DMS53 treated with DMSO at 0.1 percent for 48 hours (cell line): ENCODE measurements around the gene NLRP6.

ENCODE experiments used
- DNase-seq: peaks from one replicate; lab custom pipeline; 2025; ENCODE audit not compliant: unreplicated experiment; lab: John Stamatoyannopoulos, UW

NLRP6 gene

DNA sequence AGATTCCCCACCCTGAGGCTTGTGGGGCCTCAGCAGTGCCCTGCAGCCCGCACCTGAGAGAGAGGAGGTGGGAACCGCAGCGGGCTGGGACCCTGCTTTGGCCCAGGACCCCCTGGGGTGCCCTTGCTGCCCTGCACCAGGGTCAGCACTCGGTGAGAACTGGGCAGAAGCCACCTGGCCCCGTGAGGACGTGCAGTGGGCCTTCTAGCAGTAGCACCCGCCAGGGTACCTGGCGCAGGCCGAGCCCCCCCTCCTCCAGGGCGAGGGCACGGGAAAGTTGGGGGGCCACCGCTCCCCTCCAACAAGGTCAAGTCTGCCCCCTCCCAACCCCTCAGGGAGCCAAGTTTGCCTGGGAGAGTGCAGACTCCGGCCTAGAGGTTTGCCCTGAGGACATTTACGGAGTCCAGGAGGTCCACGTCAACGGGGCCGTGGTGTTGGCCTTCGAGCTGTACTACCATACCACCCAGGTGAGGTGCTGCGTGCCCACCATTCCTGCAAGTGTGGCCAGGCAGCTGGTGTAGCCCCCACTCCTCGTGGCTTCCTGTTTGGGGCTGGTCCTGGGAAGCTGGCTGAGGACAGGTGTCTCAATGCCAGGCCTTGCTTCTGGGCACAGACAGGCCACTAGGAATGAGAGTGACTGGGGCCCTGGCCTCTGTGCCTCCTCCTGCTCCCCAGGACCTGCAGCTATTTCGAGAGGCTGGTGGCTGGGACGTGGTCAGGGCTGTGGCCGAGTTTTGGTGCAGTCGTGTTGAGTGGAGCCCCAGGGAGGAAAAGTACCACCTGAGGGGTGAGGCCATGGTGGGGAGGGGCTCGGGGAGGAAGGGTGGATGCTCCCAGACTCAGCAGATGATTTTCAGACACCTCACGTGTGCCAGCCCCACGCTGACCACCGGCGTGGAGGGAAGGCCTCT is 14.3 kb downstream of the NLRP6 start:
- no peak for DNase-seq

GRCh38 chr11:293271-293851 is 15.2 kb downstream of the NLRP6 start:
- DNase-seq: no peak

DNA sequence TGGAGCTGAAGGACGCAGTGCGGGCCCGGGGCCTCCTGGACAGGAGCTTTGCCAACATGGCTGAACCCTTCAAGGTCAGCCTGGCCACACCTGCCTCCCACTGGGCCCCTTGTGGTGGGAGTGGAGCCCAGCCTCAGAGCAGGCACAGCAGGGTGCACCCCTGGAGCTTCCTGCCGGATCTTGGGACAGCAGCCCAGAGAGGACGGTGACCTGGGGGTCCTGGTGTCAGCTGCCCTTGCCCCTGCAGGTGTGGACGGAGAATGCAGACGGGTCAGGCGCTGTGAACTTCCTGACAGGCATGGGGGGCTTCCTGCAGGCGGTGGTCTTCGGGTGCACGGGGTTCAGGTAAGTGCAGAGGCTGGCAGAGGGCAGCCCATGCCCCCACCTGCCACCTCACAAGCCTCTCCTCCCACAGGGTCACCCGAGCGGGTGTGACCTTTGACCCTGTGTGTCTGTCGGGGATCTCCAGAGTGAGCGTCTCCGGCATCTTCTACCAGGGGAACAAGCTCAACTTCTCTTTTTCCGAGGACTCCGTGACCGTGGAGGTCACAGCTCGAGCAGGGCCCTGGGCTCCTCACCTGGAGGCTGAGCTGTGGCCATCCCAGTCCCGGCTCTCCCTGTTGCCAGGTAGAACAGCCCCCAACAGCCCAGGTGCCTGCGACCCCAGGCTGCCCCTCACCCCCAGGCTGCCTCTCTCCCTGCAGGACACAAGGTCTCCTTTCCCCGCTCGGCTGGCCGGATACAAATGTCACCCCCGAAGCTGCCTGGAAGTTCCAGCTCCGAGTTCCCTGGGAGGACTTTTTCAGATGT is 15.8 kb downstream of the NLRP6 start:
- no peak for DNase-seq

- no peak for DNase-seq
Observed at GRCh38 chr11:294780-295179, 16.6 kb downstream of the NLRP6 start.

GRCh38 chr11:295351-296170 is 17.4 kb downstream of the NLRP6 start:
- no peak for DNase-seq

DNA sequence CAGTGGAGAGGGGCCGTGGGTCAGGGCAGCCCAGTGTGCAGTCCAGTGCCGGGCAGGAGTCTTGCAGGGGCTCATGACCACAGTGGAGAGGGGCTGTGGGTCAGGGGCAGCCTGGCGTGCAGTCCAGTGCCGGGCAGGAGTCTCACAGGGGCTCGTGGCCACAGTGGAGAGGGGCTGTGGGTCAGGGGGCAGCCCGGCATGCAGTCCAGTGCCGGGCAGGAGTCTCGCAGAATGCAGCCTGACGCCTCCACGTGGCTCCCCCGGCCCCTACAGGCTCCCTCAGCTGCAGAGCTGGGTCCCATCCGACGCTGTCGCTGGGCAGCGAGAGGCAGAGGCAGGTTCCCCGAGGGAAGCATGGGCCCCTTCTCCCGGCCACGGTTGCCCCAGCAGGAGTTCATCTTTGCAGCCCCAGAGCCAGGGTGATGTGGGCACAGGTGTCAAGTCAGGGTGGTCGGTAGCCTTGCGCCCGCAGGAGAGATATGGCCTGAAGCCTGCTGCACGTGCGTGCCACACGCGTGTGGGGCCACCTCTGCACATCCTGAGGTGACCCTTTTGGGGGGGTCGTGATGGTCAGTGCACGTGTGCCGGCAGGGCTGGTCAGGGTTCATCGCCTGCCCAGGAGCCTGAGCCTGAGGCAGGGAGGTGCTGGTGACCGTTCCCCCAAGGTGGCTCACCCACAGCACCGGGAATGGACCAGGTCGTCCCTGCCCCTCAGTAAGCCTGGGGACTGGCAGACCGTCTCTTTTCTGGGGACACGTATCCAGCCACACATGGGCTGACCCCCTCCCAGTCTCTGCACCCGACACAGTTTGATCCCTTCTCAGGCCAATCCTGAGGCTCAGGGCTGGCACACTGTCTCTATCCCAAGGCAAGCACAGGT is 18.2 kb downstream of the NLRP6 start:
- DNase-seq: no peak

DNA sequence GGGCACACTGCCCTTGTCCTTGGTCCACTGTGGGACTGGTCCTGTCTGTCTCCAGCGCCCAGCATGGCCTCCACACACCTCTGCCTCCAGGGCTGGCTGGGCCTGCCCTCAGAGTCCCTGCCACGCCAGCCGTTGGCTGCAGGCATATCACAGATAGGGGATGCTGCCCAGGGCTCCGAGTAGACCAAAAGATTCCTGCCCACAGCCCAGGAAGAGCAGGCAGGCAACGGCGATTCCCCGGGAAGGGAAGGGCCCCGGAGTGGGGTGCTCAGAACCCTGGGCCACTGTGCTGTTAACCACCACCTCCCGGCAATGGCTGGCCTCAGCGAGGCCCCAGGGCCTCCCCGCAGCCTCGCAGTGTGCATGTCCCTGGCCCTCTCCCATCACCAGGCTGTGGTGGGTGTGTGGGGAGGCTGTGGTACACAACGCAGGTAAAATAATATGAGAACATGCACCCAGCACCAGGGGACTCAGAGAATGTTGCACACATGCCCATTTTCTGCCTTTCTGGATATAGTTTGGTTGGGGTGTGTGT is 18.9 kb downstream of the NLRP6 start:
- DNase-seq: no peak

DNA sequence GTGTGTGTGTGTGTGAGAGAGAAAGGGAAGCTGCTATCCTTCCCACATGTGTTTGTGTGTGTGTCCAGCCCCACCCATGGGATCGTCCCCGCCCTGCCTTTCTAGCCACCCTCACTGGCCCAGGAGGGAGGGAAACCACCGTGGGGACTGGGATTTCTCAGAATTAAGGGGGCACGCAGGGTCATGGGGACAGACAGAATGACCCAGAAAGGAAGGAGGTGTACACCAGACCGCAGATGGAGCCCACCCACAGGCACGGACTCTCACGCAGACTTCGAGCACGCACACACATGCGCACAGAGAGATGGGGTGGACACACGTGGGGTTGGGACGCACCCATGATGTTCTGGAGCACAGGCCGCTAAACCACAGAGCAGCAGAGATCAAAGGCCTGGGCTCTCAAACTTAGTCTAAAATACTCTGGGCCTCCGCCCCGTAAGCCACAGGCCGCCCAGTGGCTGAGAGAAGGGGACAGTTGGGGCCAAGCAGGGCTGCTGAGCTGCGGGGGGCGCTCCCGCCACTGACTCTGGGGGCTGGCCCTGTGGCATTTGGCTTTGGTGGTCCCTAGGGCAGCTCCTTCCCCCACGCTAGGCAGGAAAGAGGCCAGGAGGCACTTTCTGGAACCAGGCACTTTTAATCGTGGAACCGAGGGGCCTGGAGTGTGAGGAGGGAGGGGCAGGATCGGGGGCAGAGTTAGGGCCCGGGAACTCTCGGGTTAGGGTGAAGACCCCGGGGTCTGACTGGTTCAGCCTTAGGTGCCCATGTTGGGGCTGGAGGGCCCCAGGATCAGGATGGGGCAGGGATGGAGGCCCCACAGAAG is 19.6 kb downstream of the NLRP6 start:
- no peak for DNase-seq

GRCh38 chr11:298406-299065 is 20.3 kb downstream of the NLRP6 start:
- DNase-seq: no peak

GRCh38 chr11:299081-299891 is 21.1 kb downstream of the NLRP6 start, which contains the start of gene IFITM5:
IFITM5 (minus strand) TSS chr11:299526; CDS start chr11:299490, 36 bp downstream.
- DNase-seq: no peak

GRCh38 chr11:299951-300735 is 21.9 kb downstream of the NLRP6 start:
- no peak for DNase-seq

DNA sequence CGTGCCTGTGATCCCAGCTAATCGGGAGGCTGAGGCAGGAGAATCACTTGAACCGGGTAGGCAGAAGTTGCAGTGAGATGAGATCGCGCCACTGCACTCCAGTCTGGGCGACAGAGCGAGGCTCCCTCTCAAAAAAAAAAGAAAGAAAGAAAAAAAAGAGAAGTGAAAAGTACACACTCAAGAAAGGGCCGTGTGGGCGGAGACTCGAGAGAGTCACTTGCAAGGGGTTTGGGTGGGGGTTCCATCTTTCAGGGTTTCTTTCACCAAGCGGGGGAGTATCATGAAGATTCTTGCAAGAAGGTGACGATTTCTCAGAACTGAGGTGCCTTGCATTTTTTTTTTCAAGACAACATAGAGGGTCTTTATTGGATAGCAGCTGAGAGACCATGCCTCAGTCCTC is 25.2 kb downstream of the NLRP6 start:
- DNase-seq: no peak

DNA sequence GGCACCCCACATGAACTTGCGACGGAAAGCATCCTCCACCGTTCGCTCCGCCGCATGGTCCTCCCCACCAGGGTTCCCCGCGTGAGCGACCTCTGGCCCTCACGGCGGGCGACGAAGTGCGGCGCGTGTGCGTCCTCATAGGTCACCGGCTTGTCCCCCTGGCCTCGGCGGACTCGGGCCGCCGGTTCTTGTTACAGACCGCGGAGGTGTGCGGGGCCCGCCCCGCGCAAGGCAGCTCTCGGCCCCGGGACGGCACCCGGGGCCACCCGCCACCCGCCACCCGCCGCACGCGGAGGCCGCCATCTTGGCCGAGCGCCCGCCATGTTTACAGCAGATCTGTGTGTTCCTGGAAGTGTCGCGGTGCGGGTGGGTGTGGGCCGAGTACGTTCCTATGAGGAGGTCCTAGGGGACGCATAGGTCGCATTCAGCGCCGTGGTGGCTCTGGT is 25.9 kb downstream of the NLRP6 start:
- no peak for DNase-seq

GRCh38 chr11:304915-305843 is 27.0 kb downstream of the NLRP6 start:
- DNase-seq: peak; percentile 56

DNA sequence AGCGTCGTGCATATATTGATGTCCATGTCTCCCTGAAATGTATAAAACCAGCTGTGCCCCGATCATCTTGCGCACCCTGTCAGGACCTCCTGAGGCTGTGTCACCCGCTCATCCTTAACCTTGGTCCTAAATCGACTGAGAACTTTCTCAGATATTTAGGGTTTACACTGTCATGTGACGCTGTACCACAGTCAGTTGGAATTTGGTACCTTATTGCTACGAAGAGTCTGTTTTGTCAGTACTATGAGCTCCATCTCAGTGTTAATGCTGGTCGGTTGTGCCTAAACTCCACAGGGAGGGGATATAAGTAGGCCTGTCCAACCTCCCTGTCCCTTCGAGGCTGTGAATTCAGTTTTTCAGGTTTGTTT is 27.6 kb downstream of the NLRP6 start:
- DNase-seq: no peak
